Calu3 (cell line): ENCODE measurements around the gene MND1. TPM values are rescaled to one million over a fixed set of nuclear protein-coding genes. Genes with fewer than 3 reads are reported as not detected.

Experiments used
- BruUV-seq: library from RNA; stranded (reverse); fragments of 400-500 nt; replicated peaks from 2 replicates; lab custom pipeline; 2021; lab: Mats Ljungman, UMichigan
- CTCF ChIA-PET: fragments of 300-600 bp; sonication (Branson Sonifier 250); formaldehyde crosslinking; loops from one replicate; lab custom pipeline; 2022; ENCODE audit warnings: antibody characterized with exemption; lab: Charles Lee
- DNase-seq: peaks from one replicate; pipeline ENCODE4 v3.0.0; 2022
- H3K27ac Mint-ChIP-seq: one replicate; pipeline ENCODE4 v1.8.0; 2022; ENCODE audit warnings: mixed read lengths; ENCODE audit not compliant: unreplicated experiment
- H3K27me3 Mint-ChIP-seq: one replicate; pipeline ENCODE4 v1.8.0; 2022; ENCODE audit warnings: mixed read lengths; ENCODE audit not compliant: unreplicated experiment
- H3K36me3 Mint-ChIP-seq: one replicate; pipeline ENCODE4 v1.8.0; 2022; ENCODE audit warnings: mild to moderate bottlenecking, moderate library complexity, mixed read lengths; ENCODE audit not compliant: insufficient read depth, unreplicated experiment
- H3K4me1 Mint-ChIP-seq: one replicate; pipeline ENCODE4 v1.8.0; 2022; ENCODE audit warnings: mild to moderate bottlenecking, low read depth, mixed read lengths; ENCODE audit not compliant: unreplicated experiment
- H3K4me3 Mint-ChIP-seq: one replicate; pipeline ENCODE4 v1.8.0; 2022; ENCODE audit warnings: mild to moderate bottlenecking, low read depth, moderate library complexity, mixed read lengths; ENCODE audit not compliant: unreplicated experiment
- H3K9me3 Mint-ChIP-seq: one replicate; pipeline ENCODE4 v1.8.0; 2022; ENCODE audit warnings: low read depth, mixed read lengths; ENCODE audit not compliant: unreplicated experiment
- CTCF ChIP-seq: fragments of 200-600 bp; IDR thresholded peaks from one replicate; pipeline ENCODE4 v1.8.0; 2022; ENCODE audit warnings: antibody characterized with exemption; ENCODE audit not compliant: unreplicated experiment
- intact Hi-C: fragments of 100-400 bp; cut with micrococcal nuclease; formaldehyde crosslinking; loops from one replicate; pipeline ENCODE4 v1.10.0; 2022; ENCODE audit not compliant: unreplicated experiment
- total RNA-seq: library from RNA; stranded (reverse); gene quantifications from 2 replicates; pipeline ENCODE4 v1.2.3, GENCODE V29; 2022

The MND1 gene
- total RNA-seq, 1 experiment from 2014 or later: 12.6 TPM

DNA sequence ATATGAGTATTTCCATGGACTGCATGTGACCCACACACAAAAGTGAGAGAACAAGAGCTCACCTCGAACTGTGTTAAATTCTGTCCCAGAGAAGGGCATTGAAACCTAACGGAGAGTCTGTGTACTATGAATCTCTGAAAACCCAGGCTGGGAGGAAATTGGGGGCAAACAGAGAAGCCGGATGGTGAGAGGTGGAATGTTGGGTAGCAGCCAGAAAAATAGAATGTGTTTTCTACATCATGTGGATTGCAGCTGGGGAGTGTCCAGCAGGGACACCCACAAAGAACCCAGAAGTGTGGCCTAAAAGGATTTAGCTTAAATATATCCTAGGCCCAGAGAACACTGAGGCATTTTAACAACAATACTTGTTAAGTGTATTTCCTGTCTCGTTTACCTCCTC, 38.6 kb downstream of the MND1 start:
- no peak for DNase-seq
- BruUV-seq: no TSS peak
- no peak for TF ChIP-seq CTCF
- Mint-ChIP-seq H3K9me3 (no peaks in the 10 kb centered on the region), H3K27ac (no peak overlapping the region), H3K36me3 (no peaks in the 10 kb centered on the region), H3K4me1 (no peaks in the 10 kb centered on the region), H3K4me3 (no peak overlapping the region), H3K27me3 (no peaks in the 10 kb centered on the region)
- intact Hi-C loops: no loop called here
- CTCF ChIA-PET: no interaction called here

DNA sequence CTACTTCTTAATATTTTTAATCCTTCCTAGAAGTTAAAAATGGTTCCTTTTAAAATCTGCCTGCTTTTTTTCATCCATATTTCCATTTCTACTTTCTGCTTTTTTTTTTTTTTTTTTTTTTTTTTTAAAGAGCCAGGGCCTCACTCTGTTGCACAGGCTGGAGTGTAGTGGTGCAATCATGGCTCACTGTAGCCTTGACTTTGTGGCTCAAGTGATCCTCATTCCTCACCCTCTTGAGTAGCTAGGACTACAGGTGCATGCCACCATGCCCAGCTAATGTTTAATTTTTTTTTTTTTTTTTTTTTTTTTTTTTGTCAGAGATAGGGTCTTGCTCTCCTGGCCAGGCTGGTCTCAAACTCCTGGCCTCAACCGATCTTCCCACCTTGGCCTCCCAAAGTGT, 39.7 kb downstream of the MND1 start:
- H3K27me3 Mint-ChIP-seq: no peaks in the 10 kb centered on the region
- no peaks in the 10 kb centered on the region for H3K9me3 Mint-ChIP-seq
- intact Hi-C loops: no loop called here
- no peak overlapping the region for H3K27ac Mint-ChIP-seq
- TF ChIP-seq CTCF: no peak
- H3K4me1 Mint-ChIP-seq: no peaks in the 10 kb centered on the region
- no peak for DNase-seq
- H3K36me3 Mint-ChIP-seq: no peaks in the 10 kb centered on the region
- CTCF ChIA-PET: interaction anchor here (0.6 kb wide), 1 partner anchor 17 kb away, joined by 3 read pairs; no protein-coding TSS in a partner anchor
- H3K4me3 Mint-ChIP-seq: no peak overlapping the region
- no TSS peak for BruUV-seq

DNA sequence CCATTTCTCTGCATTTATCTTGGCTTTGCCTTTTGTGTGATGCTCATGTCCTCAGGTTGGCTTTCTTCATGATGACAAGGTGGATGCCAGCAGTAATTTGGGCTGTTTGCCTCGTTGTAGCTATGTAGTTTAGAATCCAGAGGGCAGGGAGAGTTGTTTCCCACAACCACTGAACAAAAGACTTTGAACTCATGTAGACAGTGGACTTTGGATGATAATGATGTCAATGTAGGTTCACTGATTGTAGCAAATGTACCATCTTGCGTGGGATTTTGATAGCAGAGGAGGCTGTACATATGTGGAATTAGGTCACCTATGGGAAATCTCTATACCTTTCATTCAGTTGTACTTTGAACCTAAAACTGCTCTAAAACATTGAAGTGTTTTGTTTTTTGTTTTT, 41.3 kb downstream of the MND1 start:
- intact Hi-C loops: no loop called here
- DNase-seq: no peak
- H3K27ac Mint-ChIP-seq: no peak overlapping the region
- no TSS peak for BruUV-seq
- no peaks in the 10 kb centered on the region for H3K36me3 Mint-ChIP-seq
- no peak for TF ChIP-seq CTCF
- no peaks in the 10 kb centered on the region for H3K4me1 Mint-ChIP-seq
- no peaks in the 10 kb centered on the region for H3K27me3 Mint-ChIP-seq
- CTCF ChIA-PET: no interaction called here
- H3K9me3 Mint-ChIP-seq: no peaks in the 10 kb centered on the region
- no peak overlapping the region for H3K4me3 Mint-ChIP-seq

DNA sequence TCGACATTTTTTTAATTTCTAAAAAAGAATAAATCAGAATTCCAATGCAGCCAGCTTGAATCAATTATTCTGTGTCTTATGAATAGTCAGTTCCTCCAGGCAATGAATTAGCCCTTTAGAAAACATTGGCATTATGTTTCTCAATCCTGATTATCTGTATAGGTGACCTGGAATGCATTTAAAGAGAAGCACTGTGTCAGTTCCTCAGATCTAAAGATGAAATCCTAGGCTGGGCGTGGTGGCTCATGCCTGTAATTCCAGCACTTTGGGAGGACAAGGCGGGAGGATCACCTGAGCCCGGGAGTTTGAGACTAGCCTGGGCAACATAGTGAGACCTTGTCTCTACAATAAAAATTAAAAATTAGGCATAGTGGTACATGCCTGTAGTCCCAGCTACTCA, 43.5 kb downstream of the MND1 start:
- H3K4me3 Mint-ChIP-seq: no peak overlapping the region
- CTCF ChIA-PET: no interaction called here
- no TSS peak for BruUV-seq

More for the DNA sequence above, 43.5 kb downstream of the MND1 start:
- Mint-ChIP-seq H3K4me1 (no peaks in the 10 kb centered on the region), H3K9me3 (no peaks in the 10 kb centered on the region), H3K27me3 (no peaks in the 10 kb centered on the region), H3K27ac (no peak overlapping the region), H3K36me3 (no peaks in the 10 kb centered on the region)
- TF ChIP-seq CTCF: no peak
- DNase-seq: no peak
- intact Hi-C loops: no loop called here
